HG03469 (cell line): Measurements from ENCODE around the gene ERFE.

Source experiments
- ATAC-seq: cut with Tn5 transposase; IDR thresholded peaks from one replicate; pipeline ENCODE4 v1.9.1; 2021; ENCODE audit warnings: mild to moderate bottlenecking, moderate library complexity, moderate number of reproducible peaks; ENCODE audit not compliant: unreplicated experiment

The ERFE gene

DNA sequence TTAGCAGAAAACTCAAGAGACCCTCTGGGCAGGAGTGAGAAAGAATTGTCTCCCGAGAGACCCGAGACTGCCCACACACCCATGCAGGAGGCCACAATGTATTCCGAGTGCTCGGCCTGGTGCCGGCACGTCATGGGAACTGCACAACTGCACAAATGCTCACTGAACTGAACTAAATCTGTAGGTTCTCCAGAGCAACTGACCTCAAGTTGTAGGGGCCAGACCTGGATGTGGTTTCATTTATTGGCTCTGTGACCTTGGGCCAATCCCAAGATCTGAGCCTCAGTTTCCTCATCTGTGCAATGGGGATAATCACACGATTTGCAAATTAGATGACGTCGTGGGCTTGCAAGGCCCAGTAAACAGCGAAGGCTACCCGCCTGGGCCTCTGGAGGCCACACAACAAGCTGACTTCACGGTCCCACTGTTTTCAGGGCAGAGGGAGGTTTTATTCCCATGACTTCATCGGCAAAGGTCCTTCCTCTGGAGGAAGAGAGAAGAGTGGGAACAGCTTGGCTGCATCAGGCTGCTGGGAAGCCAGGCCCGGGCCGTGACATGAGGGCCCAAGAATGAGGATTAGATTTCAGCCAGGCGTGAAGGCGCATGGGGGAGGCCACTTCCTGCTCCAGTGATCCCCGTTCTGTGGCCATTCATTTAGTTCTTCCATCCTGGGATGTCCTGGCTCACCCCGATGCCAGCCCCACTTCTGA lies 3.6 kb upstream of the ERFE start:
- ATAC-seq, result no peak

DNA sequence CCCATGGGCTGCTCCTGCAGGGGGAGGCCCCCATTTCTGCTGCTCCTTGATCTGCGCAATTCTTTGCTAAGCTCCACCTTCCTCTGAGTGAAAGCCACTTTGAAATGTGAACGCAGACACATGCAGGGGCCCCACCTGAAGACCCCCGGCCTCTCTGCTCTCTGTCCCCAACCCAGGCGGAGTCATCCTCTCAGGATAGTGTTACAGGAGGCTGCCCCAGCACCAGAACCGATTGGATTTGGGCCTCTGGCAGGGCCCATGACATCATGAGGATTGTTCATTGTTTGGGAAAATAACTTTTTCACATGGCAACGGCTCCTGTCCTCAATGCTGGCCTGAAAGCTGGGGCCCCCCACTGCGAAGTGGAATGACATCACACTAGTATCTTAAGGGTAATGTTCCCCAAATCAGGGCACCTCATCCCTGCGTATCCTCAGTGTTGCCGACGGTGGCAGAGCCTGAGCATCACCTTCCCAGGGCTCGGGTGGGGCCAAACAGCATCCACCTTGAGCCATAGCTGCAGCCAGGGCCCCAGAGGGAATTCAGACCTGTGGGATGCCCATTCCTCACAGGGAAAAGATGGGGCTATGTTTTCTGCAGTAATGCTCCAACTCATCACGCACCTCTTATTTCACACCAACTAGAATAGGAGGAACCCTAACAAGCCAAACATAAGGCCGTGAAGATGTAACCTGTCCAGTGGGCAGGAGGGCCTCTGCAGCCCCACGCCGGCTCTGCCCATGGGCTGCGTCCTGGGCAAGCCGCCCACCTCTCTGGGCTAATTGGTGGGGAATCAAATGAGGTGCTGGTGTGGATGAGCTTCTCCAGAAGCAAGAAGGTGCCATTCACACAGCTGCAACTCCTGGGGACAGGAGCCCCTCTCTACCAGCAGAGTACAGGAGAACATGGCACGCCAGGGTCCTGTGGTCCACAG lies 2.7 kb upstream of the ERFE start:
- no peak for ATAC-seq

DNA sequence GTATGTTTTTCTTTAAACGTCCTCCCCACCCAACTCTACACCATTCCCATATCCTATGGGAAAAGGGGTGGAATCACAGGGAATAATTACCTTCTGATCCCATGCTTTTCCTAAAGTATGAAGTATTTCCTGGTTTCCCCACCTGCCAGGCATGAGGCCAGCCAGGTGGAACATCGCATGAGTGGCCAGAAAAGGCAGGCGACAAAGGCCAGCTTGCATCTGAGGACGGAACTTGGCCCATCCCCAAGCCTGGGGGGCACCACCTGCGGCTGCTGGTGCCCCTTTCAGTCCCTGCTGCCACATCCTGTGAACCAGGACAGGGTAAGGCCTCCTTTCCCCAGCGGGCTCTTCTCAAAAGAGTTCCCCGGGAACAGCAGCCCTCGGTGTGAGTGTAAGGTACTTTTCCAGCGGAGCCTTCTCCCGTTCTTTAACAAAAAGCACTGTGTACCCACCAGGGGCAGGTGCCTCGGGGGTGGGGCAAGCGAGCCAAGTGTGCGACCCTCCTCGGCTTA lies 1.2 kb upstream of the ERFE start:
- ATAC-seq, result no peak

DNA sequence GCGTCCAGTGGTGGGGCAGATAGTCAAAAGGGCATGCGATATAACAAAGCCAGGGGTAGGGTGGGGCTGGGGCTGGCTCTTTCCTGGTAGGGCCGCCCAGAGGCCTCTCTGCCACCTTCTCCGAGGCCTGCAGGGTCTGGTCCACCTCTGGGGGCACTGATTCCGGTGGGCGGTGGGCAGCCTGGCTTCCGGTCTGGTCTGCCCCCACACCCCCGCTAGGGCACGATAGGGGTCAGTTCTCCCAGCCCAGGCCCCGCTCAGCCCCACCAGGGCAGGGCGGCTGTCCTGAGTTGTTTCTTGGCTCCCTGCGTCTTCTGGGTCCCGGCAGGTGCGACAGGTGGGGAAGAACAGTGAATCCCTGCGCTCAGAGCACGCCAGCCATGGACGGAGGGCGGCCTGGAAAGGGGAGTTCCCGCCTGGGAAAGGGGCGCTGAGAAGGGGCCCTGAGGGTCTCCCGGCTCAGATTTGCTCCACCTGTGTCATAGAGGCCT lies 707 bp upstream of the ERFE start:
- no peak for ATAC-seq

DNA sequence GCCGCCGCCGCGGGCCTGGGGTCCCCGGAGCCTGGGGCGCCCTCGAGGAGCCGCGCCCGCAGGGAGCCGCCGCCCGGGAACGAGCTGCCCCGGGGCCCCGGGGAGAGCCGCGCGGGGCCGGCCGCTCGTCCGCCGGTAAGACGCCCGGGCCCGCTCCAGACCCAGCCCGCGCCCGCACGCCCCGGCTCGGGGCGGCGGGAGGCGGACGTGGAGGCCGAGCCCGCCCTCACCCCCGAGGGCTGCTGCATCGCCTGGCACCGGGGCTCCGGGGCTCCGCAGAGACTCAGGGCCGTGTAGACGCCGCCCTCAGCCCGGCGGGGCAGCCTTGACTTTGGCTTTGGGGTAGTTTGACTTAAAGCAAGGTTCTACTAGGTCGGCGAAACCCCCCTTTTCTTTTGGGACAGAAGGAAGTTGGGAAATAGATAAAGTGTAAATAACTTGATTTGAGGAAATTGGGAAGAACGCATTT lies 335 bp downstream of the ERFE start:
- ATAC-seq, result no peak

DNA sequence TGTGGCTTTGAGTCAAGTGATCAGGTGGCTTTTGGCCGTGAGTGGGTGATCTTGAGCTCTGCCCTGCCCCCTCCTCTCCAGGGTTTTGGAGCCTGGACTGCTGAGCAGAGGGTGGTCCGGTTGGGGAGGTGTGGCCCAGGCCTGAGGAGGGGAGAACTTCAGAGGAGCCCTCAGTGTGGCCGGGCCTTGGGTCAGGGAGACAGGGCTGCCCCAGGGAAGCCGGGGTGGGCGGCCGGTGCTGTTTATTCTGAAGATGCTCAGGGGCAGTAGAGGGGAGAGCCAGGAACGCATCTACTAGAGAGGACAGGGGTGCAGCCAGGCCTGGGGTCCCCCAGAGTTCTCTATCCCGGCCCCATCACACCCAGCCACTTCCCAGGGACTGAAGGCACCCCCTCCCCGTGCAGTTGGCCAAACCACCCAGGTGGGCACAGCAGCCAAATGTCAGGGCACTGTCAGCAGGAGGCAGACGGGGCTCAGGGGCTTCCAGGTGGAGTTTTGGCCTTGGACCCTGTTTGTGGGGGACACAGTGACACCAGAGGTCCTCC lies 963 bp downstream of the ERFE start:
- ATAC-seq, result no peak

DNA sequence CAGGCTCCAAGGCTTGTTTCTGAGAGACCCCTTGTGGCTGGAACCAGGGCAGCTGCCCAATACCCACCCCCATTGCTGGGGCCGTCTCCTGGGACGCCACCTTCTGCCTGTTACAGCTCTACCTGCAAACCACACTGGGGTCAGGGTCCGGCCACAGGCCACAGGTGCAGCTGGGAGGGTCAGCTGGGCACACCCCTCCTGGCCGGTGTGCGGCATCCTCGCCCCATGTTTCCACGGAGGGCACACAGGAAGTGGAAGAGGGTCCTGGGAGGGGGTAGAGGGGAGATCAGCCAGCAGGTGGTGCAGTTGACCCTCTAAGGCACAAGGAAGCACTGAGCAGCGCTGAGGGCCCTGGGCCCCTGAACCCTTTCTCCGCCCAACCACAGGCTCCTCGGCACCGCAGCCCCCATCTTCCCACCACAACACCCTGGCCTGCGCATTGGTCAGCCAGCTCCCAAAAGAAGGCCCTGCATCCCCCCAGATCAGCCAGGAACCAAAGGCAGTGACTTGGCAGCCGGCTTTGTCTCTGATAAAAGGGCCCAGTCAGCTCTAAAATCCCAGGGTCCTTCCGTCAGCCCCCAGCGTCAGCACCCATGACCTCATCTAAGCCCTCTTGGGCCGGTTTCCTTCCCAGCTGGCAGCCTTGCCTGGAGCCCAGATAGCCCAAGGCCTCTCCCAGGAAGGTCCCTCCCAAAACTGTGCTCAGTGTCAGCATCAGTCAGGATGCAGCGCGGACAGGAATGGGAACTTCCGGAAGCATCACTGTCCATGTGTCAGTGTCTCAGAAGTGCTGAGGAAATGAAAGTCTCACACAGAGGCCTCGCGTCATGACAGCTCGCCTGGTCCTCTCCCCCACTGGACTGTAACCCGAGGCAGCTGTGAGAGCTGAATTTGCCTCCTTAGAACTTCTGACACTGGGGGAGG lies 1.7 kb downstream of the ERFE start:
- no peak for ATAC-seq

DNA sequence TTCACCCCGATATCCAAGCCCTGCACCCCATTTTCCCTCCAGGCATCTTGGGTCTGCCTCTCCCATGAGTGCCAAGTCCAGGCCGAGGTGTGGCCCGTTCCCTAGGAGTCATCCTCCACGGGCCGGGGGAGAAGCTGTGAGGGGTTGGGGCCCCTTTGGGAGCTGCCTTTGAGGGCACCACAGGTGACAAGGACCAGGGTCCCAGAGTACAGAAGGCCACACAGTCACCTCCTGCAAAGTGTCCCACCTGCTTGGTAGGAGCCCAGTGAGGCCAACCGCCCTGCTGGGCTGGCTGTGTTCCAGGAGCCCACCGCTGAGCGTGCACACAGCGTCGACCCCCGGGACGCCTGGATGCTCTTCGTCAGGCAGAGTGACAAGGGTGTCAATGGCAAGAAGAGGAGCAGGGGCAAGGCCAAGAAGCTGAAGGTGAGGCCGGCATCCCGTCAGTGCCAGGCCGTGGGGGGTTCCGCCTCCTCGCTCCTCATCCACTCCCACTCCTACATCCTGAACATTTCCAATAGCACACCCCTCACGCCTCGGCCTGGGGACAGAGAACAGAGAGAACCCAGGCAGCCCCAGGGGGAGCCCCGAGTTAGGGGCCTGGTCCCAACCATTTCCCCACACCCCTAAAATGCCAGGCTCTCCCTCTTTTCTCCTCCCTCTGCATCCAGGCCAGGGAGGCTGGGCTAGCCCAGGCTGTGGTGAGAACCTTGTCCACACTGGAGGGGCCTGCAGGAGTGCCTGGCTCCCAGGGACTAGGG lies 2.7 kb downstream of the ERFE start:
- ATAC-seq, result no peak

DNA sequence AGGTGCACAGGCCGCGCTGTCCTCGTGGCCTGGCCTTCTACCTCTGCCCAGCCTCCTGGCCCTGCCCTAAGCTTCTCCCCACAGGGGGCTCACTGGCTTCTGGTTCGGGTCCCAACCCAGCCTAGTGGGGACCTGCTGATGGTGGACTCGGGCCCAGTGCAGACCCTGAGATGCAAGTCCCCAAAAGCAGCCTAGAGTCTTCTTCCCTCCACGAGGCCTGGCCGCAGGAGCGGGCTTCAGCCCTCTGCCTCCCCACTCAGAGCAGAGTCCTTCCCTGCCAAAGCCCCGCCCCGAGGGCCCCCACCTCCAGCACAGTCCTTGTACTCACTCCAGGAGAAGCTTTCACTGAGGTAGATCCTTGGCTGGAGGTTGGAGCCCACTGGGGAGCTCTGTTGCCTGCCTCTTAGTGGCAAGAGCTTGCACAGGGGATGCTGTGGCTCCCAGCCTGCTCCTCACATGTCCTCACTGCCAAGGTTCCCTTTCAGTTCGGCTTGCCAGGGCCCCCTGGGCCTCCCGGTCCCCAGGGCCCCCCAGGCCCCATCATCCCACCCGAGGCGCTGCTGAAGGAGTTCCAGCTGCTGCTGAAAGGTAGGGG lies 3.6 kb downstream of the ERFE start:
- ATAC-seq, result no peak

DNA sequence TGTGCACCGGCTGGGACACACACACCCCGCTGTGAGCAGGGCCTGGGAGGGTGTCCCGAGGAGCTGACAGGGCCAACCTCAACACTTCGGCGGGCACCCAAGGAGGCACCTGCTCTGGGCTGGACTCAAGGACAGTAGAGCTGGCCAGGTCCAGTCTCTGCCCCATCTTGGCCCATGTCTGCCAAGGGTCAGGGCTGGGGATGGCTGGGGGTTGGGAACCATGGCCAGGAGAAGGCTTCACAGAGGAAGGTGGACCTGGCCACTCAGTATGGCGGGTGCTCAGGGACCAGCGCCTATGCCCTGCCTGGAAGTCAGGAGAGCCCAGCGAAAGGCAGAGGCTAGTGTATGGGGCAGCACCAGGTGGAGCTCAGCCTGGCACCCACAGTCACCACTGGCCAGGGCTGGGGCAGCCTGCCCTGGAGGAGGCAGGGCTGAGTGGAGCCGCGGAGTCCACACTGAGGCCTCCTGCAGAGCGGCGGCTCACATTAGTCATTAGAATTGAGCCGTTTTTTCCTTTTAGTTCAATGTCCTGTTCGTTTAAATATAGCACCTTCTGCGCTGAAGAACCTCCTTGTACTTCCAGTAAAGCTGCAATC lies 4.2 kb downstream of the ERFE start:
- ATAC-seq, result no peak

DNA sequence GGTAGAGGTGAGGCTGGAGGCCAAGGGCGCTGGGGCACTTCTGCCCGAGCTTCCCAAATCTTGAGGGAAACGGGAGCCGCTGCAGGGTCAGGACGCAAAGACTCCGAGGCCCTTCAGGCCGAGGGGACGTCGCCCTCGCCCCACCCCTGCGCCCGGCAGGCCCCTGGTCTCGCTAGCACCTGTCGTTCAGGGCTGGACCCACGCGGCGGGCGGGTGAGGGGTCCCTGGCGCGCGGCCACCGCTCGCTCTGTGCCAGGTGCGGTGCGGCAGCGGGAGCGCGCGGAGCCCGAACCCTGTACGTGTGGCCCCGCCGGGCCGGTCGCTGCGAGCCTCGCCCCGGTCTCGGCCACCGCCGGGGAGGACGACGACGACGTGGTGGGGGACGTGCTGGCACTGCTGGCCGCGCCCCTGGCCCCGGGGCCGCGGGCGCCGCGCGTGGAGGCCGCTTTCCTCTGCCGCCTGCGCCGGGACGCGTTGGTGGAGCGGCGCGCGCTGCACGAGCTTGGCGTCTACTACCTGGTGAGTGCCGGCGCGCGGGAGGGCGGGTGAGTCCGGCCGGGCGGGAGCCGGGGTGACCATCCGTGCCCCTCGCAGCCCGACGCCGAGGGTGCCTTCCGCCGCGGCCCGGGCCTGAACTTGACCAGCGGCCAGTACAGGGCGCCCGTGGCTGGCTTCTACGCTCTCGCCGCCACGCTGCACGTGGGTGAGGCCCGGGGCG lies 4.9 kb downstream of the ERFE start:
- ATAC-seq, result no peak

DNA sequence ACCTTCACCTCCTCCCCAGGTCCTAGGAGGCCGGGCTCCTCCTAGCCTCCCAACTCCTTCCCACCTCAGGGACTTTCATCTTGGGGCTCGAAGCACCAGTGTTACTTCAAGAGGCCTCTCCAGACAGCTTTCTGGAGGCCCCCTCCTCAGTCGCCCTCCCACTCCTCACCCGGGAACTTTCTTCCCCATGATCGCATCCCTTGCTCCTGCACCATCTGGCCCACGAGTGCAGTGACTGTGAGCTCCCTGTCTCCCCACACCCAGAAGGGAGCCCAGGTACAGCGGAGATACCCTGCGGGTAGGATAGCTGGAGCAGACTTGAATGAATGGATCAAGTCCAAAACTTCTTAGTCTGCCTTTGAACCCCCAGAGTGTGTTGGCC lies 6.1 kb downstream of the ERFE start:
- ATAC-seq, result no peak

DNA sequence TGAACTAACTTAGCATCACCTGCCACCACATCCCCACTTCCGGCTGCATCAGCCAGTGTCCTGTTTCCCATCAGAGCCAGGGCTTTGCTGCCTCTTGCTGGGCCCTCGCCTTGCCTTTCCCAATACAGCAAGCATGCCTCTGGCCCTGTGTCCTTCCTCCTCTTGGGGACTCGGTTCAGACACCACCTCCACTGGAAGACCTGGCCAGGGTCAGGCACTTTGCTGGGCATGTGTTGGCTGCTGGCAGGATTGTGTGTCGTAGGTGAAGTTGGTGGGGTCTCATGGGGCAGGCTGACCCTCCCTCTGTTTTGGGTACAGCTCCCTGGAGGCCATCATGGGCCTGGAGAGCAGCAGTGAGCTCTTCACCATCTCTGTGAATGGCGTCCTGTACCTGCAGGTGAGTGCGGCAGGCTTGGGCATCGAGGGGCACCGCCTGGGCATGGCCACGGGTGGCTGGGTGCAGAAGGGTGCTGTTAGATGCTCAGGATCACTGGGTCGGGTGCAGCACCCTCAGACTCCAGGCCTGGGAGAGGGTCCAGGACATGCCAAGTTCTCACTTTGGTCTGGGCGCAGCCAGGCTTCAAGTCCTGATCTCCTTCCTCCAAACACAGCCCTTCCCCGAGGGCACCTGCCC lies 6.6 kb downstream of the ERFE start:
- no peak for ATAC-seq

DNA sequence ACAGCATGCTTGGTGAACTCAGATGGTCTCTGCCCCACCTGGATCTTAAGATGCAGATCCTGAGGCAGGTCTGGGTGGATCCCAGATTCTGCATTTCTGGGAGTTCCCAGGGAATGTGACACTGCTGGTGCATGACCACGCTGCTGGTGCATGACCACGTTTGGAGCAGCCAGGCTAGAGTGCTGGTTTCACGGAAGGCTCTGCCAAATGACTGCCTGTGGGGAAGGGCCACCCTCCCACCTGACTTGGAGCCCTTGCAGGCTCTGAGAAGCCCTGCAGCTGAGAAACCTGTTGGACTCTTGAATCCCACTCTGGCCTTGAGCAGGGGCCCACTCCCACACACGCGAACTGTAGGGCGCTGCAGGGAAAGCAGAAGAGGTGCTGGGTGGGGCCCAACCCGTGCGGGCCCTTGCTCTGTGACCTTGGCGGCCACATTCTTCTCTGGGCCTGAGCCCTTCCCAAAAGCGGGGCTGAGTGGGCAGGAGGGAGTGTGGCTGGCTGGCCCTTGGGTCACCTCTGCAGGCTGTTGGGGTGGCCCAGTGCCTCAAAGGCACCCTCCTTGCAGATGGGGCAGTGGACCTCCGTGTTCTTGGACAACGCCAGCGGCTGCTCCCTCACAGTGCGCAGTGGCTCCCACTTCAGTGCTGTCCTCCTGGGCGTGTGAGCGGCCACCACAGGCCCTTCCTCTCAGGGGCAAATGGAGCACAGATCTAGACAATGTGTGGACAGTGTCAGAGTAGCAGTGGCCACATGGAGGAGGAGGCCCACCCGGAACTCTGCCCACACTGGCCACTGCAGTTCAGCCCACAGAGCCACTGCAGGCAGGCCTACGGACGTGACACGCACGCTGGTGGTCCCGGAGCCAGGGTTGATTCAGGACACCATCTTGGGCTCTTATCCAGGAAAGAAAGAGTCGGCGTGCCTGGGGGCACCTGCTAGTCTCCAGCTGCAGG lies 7.9 kb downstream of the ERFE start:
- no peak for ATAC-seq

DNA sequence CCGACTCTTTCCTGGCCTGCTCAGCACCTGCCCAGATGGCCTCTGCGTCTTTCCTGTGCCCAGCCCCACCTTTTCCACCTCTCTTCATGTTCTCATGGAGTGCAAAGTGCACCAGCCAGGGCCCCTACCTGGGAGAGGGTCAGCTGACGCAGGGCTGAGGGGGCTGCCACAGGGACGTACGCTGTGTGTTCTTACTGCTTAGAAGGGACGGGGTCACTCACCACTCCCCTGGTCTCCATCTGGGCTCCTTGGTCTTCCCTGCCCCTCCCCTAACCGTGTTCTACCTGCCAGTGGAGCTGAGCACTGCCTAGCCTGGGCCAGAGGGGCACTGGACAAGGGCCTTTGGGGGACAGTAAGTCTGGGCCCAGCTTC lies 8.6 kb downstream of the ERFE start:
- no peak for ATAC-seq

DNA sequence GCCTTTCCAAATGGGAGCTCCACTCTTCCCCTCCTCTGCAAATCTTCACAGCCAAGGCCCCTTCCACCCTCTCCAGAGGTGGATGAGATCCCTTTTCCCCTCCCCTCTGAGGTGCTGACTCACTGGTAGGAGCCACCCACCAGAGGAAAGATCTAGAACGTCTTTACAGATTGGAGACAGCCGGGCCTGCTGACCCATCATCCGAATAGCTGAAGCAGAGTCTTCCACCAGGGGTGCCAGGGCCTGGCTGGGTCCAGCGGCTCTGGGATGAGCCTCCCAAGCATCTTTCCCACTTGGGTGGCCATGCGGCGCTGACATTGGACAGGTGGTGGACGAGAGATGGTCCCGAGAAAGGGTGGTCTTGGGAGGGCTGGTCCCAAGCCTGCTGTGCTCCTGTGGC lies 9.0 kb downstream of the ERFE start:
- no peak for ATAC-seq
